ENCODE measurements around the gene IKBIP. TPM values are rescaled to one million over a fixed set of nuclear protein-coding genes. Genes with fewer than 3 reads are reported as not detected.

IKBIP gene
- total RNA-seq, 1 experiment from 2014 or later: 16.5 TPM

DNA sequence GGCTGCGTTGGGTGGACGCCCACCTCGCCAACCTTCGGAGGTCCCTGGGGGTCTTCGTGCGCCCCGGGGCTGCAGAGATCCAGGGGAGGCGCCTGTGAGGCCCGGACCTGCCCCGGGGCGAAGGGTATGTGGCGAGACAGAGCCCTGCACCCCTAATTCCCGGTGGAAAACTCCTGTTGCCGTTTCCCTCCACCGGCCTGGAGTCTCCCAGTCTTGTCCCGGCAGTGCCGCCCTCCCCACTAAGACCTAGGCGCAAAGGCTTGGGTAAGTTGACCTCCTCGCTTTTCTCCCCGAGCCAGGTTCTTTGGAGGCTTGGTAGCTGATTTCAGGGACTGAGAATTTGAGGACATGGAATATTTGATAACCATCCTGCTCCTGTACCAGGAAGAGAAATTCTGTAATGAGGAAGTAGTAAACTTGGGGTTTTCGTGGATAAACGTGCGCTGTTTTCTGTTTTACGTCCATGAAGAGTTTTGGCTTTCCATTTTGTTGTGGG, 1.0 kb upstream of the IKBIP start:
- no peak for DNase-seq
- H2BK5ac ChIP-seq (ENCODE audit: insufficient read length, low read length): no peak overlapping the region
- no CpG with 5 or more reads among the region's 24 CpGs for WGBS (ENCODE audit: extremely low coverage, insufficient read length, low lambda C conversion rate)
- Mint-ChIP-seq H3K36me3 (ENCODE audit: insufficient read depth in 1 of 3, low read depth in 3 of 3) (peaks cover 10 to 25% (median 19%) of the 10 kb centered on the region in 3 experiments), H3K27me3 (ENCODE audit: low read depth) (no peaks in the 10 kb centered on the region), H3K27ac (no peak overlapping the region), H3K4me1 (peaks cover 12 to 18% of the 10 kb centered on the region in 2 experiments), H3K4me3 (peak overlapping the region; percentile 94 to 97), H3K9me3 (no peaks in the 10 kb centered on the region; a peak in 1 of 5 replicates)
- H3K79me1 ChIP-seq (ENCODE audit: insufficient read depth, low read depth, low read length, poor library complexity, severe bottlenecking): no peaks in the 10 kb centered on the region
- H3T11ph ChIP-seq (ENCODE audit: low read length): no peak overlapping the region
- no peak overlapping the region for H3K27ac ChIP-seq (ENCODE audit: insufficient read length, low read depth, low read length)
- H4K91ac ChIP-seq (ENCODE audit: insufficient read length, low read depth, low read length): no peak overlapping the region
- no peak overlapping the region for H2BK15ac ChIP-seq (ENCODE audit: low read depth, low read length)
- peak overlapping the region; percentile 47 for H3K4me2 ChIP-seq (ENCODE audit: insufficient read depth, insufficient read length, low read length)
- no peak overlapping the region for H2BK20ac ChIP-seq (ENCODE audit: low read depth, low read length, poor library complexity, severe bottlenecking)
- H3K9ac ChIP-seq (ENCODE audit: extremely low read depth, insufficient read length, low read length): peak overlapping the region; percentile 67
- no peaks in the 10 kb centered on the region; the same call in 1 of the 2 replicates for H3K79me2 ChIP-seq (ENCODE audit: insufficient read depth, low read length)
- no peak overlapping the region for H4K5ac ChIP-seq (ENCODE audit: insufficient read length, low read depth, low read length)
- no peak overlapping the region for H3K56ac ChIP-seq (ENCODE audit: insufficient read length, low read depth, low read length)
- TF ChIP-seq, protein P1, sequence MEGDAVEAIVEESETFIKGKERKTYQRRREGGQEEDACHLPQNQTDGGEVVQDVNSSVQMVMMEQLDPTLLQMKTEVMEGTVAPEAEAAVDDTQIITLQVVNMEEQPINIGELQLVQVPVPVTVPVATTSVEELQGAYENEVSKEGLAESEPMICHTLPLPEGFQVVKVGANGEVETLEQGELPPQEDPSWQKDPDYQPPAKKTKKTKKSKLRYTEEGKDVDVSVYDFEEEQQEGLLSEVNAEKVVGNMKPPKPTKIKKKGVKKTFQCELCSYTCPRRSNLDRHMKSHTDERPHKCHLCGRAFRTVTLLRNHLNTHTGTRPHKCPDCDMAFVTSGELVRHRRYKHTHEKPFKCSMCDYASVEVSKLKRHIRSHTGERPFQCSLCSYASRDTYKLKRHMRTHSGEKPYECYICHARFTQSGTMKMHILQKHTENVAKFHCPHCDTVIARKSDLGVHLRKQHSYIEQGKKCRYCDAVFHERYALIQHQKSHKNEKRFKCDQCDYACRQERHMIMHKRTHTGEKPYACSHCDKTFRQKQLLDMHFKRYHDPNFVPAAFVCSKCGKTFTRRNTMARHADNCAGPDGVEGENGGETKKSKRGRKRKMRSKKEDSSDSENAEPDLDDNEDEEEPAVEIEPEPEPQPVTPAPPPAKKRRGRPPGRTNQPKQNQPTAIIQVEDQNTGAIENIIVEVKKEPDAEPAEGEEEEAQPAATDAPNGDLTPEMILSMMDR (conservative IDR thresholded peaks at IDR 0.05): no peak
- H4K20me1 ChIP-seq (ENCODE audit: control insufficient read depth, insufficient read depth, insufficient read length): peaks cover 3% of the 10 kb centered on the region
- no peak overlapping the region for H4K8ac ChIP-seq (replicated peaks; ENCODE audit: insufficient read length, low read depth, low read length)
- H3K4me1 ChIP-seq (ENCODE audit: insufficient read depth, low read length): no peaks in the 10 kb centered on the region; the same call in 1 of the 2 replicates
- no peak overlapping the region for H2BK120ac ChIP-seq (ENCODE audit: low read depth, low read length, poor library complexity, severe bottlenecking)
- H2BK12ac ChIP-seq (ENCODE audit: insufficient read length, low read depth, low read length): no peak overlapping the region
- no peak overlapping the region for H3K23ac ChIP-seq (ENCODE audit: insufficient read length, low read depth, low read length)
- H3K27me3 ChIP-seq (ENCODE audit: insufficient read depth, low read length): no peaks in the 10 kb centered on the region
- no peak overlapping the region for H3K4ac ChIP-seq (ENCODE audit: low read depth, low read length)
- no peak overlapping the region for H2AFZ ChIP-seq (ENCODE audit: low read length)
- no peak overlapping the region for H3K18ac ChIP-seq (ENCODE audit: insufficient read length, low read depth, low read length)
- no peaks in the 10 kb centered on the region for H3K9me3 ChIP-seq (ENCODE audit: control insufficient read depth, low read depth, low read length)
- H2AK5ac ChIP-seq (ENCODE audit: insufficient read length, low read length): no peak overlapping the region
- no peak overlapping the region for H3K14ac ChIP-seq (ENCODE audit: insufficient read depth, low read length)
- no peaks in the 10 kb centered on the region for H3K23me2 ChIP-seq (ENCODE audit: insufficient read length, low read depth, low read length, poor library complexity, severe bottlenecking)

All from H9 (cell line).